ENCODE data around the gene DNAAF9. TPM values are rescaled to one million over a fixed set of nuclear protein-coding genes. Genes with fewer than 3 reads are reported as not detected.

DNAAF9 gene
- total and polyA plus RNA-seq, 2 donors (not counting 3 experiments of a cell fraction or from before 2014, with no cell fraction given): 7.6 to 20.9 TPM

- dilution Hi-C loops (cut with MboI; ENCODE audit: extremely low pct_ligation_motif_present, low sequenced_read_pairs): no loop called here
- no peaks in the 10 kb centered on the region for H3K27me3 ChIP-seq (ENCODE audit: control insufficient read depth in 2 of 2, insufficient read depth in 2 of 2, low read length in 2 of 2)
- FAIRE-seq: peak; percentile 60
- H3K79me2 ChIP-seq (ENCODE audit: control insufficient read depth, insufficient read depth, low read length): peaks cover 66% of the 10 kb centered on the region
- H3K4me3 ChIP-seq (replicated peaks in 1 of 3; ENCODE audit: insufficient read depth in 1 of 3, low read depth in 1 of 3, low read length in 3 of 3): no peak overlapping the region
- no peaks in the 10 kb centered on the region for H3K9me1 ChIP-seq (replicated peaks; ENCODE audit: control insufficient read depth, extremely low read depth, insufficient read depth, low read length)
- peak overlapping the region; percentile 22 for H3K4me2 ChIP-seq (ENCODE audit: insufficient read depth, low read length)
- ChIA-PET CTCF (interaction anchor here (1.3 kb wide), 1 partner anchor 26 kb away, joined by 3 read pairs; no protein-coding TSS in a partner anchor), POLR2A (no interaction called here)
- peak; percentile 42 for DNase-seq (ENCODE audit: low read depth, low spot score)
- H3K27ac ChIP-seq (ENCODE audit: insufficient read depth, low read depth, low read length): no peak overlapping the region
- no peak overlapping the region for H3K9ac ChIP-seq (replicated peaks; ENCODE audit: extremely low read depth, insufficient read depth, low read length)
- peaks cover 11% of the 10 kb centered on the region for H4K20me1 ChIP-seq (replicated peaks; ENCODE audit: control insufficient read depth, extremely low read depth, insufficient read depth, low read length)
- no TSS peak for BruUV-seq (replicated peaks)
- H3K9me3 ChIP-seq (replicated peaks; ENCODE audit: control insufficient read depth, insufficient read depth, low read length): no peaks in the 10 kb centered on the region
- no peak overlapping the region for H2AFZ ChIP-seq (ENCODE audit: low read depth, low read length)
- no peaks in the 10 kb centered on the region for H3K36me3 ChIP-seq (ENCODE audit: control insufficient read depth in 2 of 2, extremely low read depth in 1 of 2, insufficient read depth in 2 of 2, low read length in 2 of 2)
- H3K4me1 ChIP-seq (ENCODE audit: control insufficient read depth, extremely low read depth, insufficient read depth, low read length): peaks cover 27% of the 10 kb centered on the region
- intact Hi-C loops (cut with micrococcal nuclease): no loop called here
- no peak for TF ChIP-seq CTCF (IDR thresholded peaks at IDR 0.05; ENCODE audit: extremely low read depth in 1 of 2, insufficient read depth in 1 of 2, low read depth in 1 of 2, low read length in 2 of 2)
- peak; percentile 58 for TF ChIP-seq FOS (IDR thresholded peaks at IDR 0.05; ENCODE audit: borderline replicate concordance, insufficient read depth, low read length)
- peak; percentile 5 for TF ChIP-seq JUN (IDR thresholded peaks at IDR 0.05; ENCODE audit: borderline replicate concordance, insufficient read depth, insufficient read length, low read depth)
- TF ChIP-seq GATA2 (IDR thresholded peaks at IDR 0.05; ENCODE audit: insufficient read depth, insufficient read length, low read depth, low read length): no peak
- TF ChIP-seq EZH2 (IDR thresholded peaks at IDR 0.05; ENCODE audit: borderline replicate concordance, low read depth, low read length, severe bottlenecking): no peak
- TF ChIP-seq POLR2A (IDR thresholded peaks at IDR 0.05; ENCODE audit: low read depth, low read length): no peak
These were observed 3.1 kb downstream of the DNAAF9 start for GRCh38 chr20:3404402-3404801.

DNA sequence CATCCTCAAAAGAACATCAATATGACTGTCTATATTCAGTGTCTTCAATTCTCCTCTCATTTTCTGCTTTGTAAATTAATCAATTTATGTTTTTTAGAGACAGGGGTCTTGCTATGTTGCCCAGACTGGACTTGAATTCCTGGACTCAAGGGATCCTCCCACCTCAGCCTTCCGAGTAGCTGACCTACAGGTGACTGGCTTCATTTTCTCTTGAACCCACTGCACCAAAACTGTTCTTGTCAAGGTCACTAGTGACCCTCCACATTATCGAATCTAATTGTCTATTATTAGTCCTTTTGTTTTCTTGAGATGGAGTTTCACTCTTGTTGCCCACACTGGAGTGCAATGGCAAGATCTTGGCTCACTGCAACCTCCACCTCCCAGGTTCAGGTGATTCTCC lies 3.7 kb downstream of the DNAAF9 start:
- Histone ChIP-seq H2AFZ (ENCODE audit: low read depth, low read length) (no peak overlapping the region), H3K27ac (ENCODE audit: insufficient read depth, low read depth, low read length) (no peak overlapping the region), H3K4me3 (replicated peaks in 1 of 3; ENCODE audit: insufficient read depth in 1 of 3, low read depth in 1 of 3, low read length in 3 of 3) (no peak overlapping the region), H3K9ac (replicated peaks; ENCODE audit: extremely low read depth, insufficient read depth, low read length) (no peak overlapping the region), H3K27me3 (ENCODE audit: control insufficient read depth in 2 of 2, insufficient read depth in 2 of 2, low read length in 2 of 2) (no peaks in the 10 kb centered on the region), H3K4me1 (ENCODE audit: control insufficient read depth, extremely low read depth, insufficient read depth, low read length) (peaks cover 27% of the 10 kb centered on the region), H3K9me1 (replicated peaks; ENCODE audit: control insufficient read depth, extremely low read depth, insufficient read depth, low read length) (no peaks in the 10 kb centered on the region), H4K20me1 (replicated peaks; ENCODE audit: control insufficient read depth, extremely low read depth, insufficient read depth, low read length) (peaks cover 11% of the 10 kb centered on the region), H3K36me3 (ENCODE audit: control insufficient read depth in 2 of 2, extremely low read depth in 1 of 2, insufficient read depth in 2 of 2, low read length in 2 of 2) (no peaks in the 10 kb centered on the region), H3K79me2 (ENCODE audit: control insufficient read depth, insufficient read depth, low read length) (peaks cover 69% of the 10 kb centered on the region), H3K4me2 (ENCODE audit: insufficient read depth, low read length) (no peak overlapping the region), H3K9me3 (replicated peaks; ENCODE audit: control insufficient read depth, insufficient read depth, low read length) (no peaks in the 10 kb centered on the region)
- intact Hi-C loops (cut with micrococcal nuclease): no loop called here
- FAIRE-seq: no peak
- dilution Hi-C loops (cut with MboI; ENCODE audit: extremely low pct_ligation_motif_present, low sequenced_read_pairs): no loop called here
- POLR2A ChIA-PET: no interaction called here
- BruUV-seq (replicated peaks): no TSS peak
- CTCF ChIA-PET: interaction anchor here (1.3 kb wide), 1 partner anchor 25 kb away, joined by 3 read pairs; no protein-coding TSS in a partner anchor
- TF ChIP-seq EZH2 (IDR thresholded peaks at IDR 0.05; ENCODE audit: borderline replicate concordance, low read depth, low read length, severe bottlenecking): no peak
- TF ChIP-seq POLR2A (IDR thresholded peaks at IDR 0.05; ENCODE audit: low read depth, low read length): no peak
- no peak for TF ChIP-seq MYC (IDR thresholded peaks at IDR 0.05; ENCODE audit: low read depth, low read length)
- no peak for TF ChIP-seq FOS (IDR thresholded peaks at IDR 0.05; ENCODE audit: borderline replicate concordance, insufficient read depth, low read length)
- no peak for TF ChIP-seq JUN (IDR thresholded peaks at IDR 0.05; ENCODE audit: borderline replicate concordance, insufficient read depth, insufficient read length, low read depth)
- no peak for TF ChIP-seq POLR2AphosphoS5 (IDR thresholded peaks at IDR 0.05; ENCODE audit: insufficient read depth, low read depth, low read length)
- no peak for TF ChIP-seq GATA2 (IDR thresholded peaks at IDR 0.05; ENCODE audit: insufficient read depth, insufficient read length, low read depth, low read length)
- TF ChIP-seq, protein P1, sequence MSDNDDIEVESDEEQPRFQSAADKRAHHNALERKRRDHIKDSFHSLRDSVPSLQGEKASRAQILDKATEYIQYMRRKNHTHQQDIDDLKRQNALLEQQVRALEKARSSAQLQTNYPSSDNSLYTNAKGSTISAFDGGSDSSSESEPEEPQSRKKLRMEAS (IDR thresholded peaks at IDR 0.05; ENCODE audit: insufficient read depth, insufficient read length): no peak
- TF ChIP-seq CTCF (IDR thresholded peaks at IDR 0.05; ENCODE audit: extremely low read depth in 1 of 2, insufficient read depth in 1 of 2, low read depth in 1 of 2, low read length in 2 of 2): no peak
- DNase-seq (ENCODE audit: low read depth, low spot score): no peak

All from endothelial cell of umbilical vein (primary cell).